ENCODE measurements around the gene PAPSS1.

The PAPSS1 gene

GRCh38 chr4:107625391-107625902, 94.6 kb downstream of the PAPSS1 start:
- peaks cover 8% of the 10 kb centered on the region for H3K36me3 ChIP-seq
- H3K27me3 ChIP-seq, result no peaks in the 10 kb centered on the region
- no peaks in the 10 kb centered on the region for H3K4me1 ChIP-seq (ENCODE audit: control insufficient read depth in 1 of 2, insufficient read depth in 1 of 2, low read depth in 1 of 2, low read length in 1 of 2)
- TF ChIP-seq CTCF (IDR thresholded peaks at IDR 0.05), result no peak
- H3K9me3 ChIP-seq, result no peaks in the 10 kb centered on the region
- H3K27ac ChIP-seq, result no peak overlapping the region
- H3K4me3 ChIP-seq (ENCODE audit: low read depth in 1 of 2, low read length in 1 of 2), result no peak overlapping the region

- no peak for TF ChIP-seq CTCF (IDR thresholded peaks at IDR 0.05)
- H3K4me1 ChIP-seq (ENCODE audit: control insufficient read depth in 1 of 2, insufficient read depth in 1 of 2, low read depth in 1 of 2, low read length in 1 of 2), result no peaks in the 10 kb centered on the region
- H3K27ac ChIP-seq, result no peak overlapping the region
- H3K9me3 ChIP-seq, result no peaks in the 10 kb centered on the region
- H3K36me3 ChIP-seq, result no peaks in the 10 kb centered on the region
- no peak overlapping the region for H3K4me3 ChIP-seq (ENCODE audit: low read depth in 1 of 2, low read length in 1 of 2)
- H3K27me3 ChIP-seq, result no peaks in the 10 kb centered on the region
Measured at GRCh38 chr4:107624024-107624423, 96.0 kb downstream of the PAPSS1 start.

GRCh38 chr4:107622006-107622405, 98.0 kb downstream of the PAPSS1 start:
- Histone ChIP-seq H3K4me3 (ENCODE audit: low read depth in 1 of 2, low read length in 1 of 2) (no peak overlapping the region), H3K27me3 (no peaks in the 10 kb centered on the region), H3K27ac (no peak overlapping the region), H3K36me3 (no peaks in the 10 kb centered on the region), H3K9me3 (no peaks in the 10 kb centered on the region), H3K4me1 (ENCODE audit: control insufficient read depth in 1 of 2, insufficient read depth in 1 of 2, low read depth in 1 of 2, low read length in 1 of 2) (no peaks in the 10 kb centered on the region)
- no peak for TF ChIP-seq CTCF (IDR thresholded peaks at IDR 0.05)

GRCh38 chr4:107619731-107620130, 100.3 kb downstream of the PAPSS1 start:
- H3K36me3 ChIP-seq, result no peaks in the 10 kb centered on the region
- no peaks in the 10 kb centered on the region for H3K27me3 ChIP-seq
- H3K4me1 ChIP-seq (ENCODE audit: control insufficient read depth in 1 of 2, insufficient read depth in 1 of 2, low read depth in 1 of 2, low read length in 1 of 2), result no peaks in the 10 kb centered on the region
- H3K27ac ChIP-seq, result no peak overlapping the region
- H3K9me3 ChIP-seq, result no peaks in the 10 kb centered on the region
- no peak overlapping the region for H3K4me3 ChIP-seq (ENCODE audit: low read depth in 1 of 2, low read length in 1 of 2)
- TF ChIP-seq CTCF (IDR thresholded peaks at IDR 0.05), result no peak

- Histone ChIP-seq H3K27ac (no peak overlapping the region), H3K36me3 (no peaks in the 10 kb centered on the region), H3K9me3 (no peaks in the 10 kb centered on the region), H3K4me3 (ENCODE audit: low read depth in 1 of 2, low read length in 1 of 2) (no peak overlapping the region), H3K27me3 (no peaks in the 10 kb centered on the region), H3K4me1 (ENCODE audit: control insufficient read depth in 1 of 2, insufficient read depth in 1 of 2, low read depth in 1 of 2, low read length in 1 of 2) (no peaks in the 10 kb centered on the region)
- no peak for TF ChIP-seq CTCF (IDR thresholded peaks at IDR 0.05)
Measured at GRCh38 chr4:107619066-107619465, 101.0 kb downstream of the PAPSS1 start.

GRCh38 chr4:107618656-107619055, 101.4 kb downstream of the PAPSS1 start:
- H3K4me1 ChIP-seq (ENCODE audit: control insufficient read depth in 1 of 2, insufficient read depth in 1 of 2, low read depth in 1 of 2, low read length in 1 of 2), result no peaks in the 10 kb centered on the region
- H3K9me3 ChIP-seq, result no peaks in the 10 kb centered on the region
- H3K36me3 ChIP-seq, result no peaks in the 10 kb centered on the region
- no peak overlapping the region for H3K4me3 ChIP-seq (ENCODE audit: low read depth in 1 of 2, low read length in 1 of 2)
- TF ChIP-seq CTCF (IDR thresholded peaks at IDR 0.05), result no peak
- no peak overlapping the region for H3K27ac ChIP-seq
- no peaks in the 10 kb centered on the region for H3K27me3 ChIP-seq

All from neutrophil (primary cell).